HCT116 (cell line): ENCODE data around the gene CCDC116.

Experiments used
- CEBPB ChIP-seq: IDR thresholded peaks from 2 replicates; pipeline ENCODE4 v1.6.1; 2012; ENCODE audit warnings: low read depth
- CTCF ChIP-seq, 3 experiments: fragments of 200-600 bp in 1 of 3; sonication (generic) in 1 of 3; IDR thresholded peaks in 2 of 3; conservative IDR thresholded peaks in 1 of 3; 2 replicates each; pipeline ENCODE4 v1.5.1; 2012 to 2017; ENCODE audit warnings: low read depth in 2 of 3, low read length in 2 of 3, antibody characterized with exemption in 1 of 3, borderline replicate concordance in 1 of 3, control low read depth in 1 of 3, mild to moderate bottlenecking in 1 of 3, mixed read lengths in 1 of 3, mixed run types in 1 of 3, moderate library complexity in 1 of 3; ENCODE audit not compliant: insufficient read depth in 1 of 3
- EGR1 ChIP-seq: IDR thresholded peaks from 2 replicates; pipeline ENCODE4 v1.6.1; 2012; ENCODE audit warnings: low read depth
- ELF1 ChIP-seq: IDR thresholded peaks from 2 replicates; pipeline ENCODE4 v1.6.1; 2012; ENCODE audit warnings: low read depth, borderline replicate concordance
- EZH2 ChIP-seq: fragments of 200-600 bp; sonication (generic); IDR thresholded peaks from 2 replicates; pipeline ENCODE4 v1.6.1; 2017; ENCODE audit warnings: antibody characterized with exemption, mixed run types
- EZH2phosphoT487 ChIP-seq: fragments of 200-600 bp; IDR thresholded peaks from 2 replicates; pipeline ENCODE4 v1.6.1; 2018; ENCODE audit warnings: antibody characterized with exemption, borderline replicate concordance
- POLR2A ChIP-seq: IDR thresholded peaks from 2 replicates; pipeline ENCODE4 v1.7.0; 2011; ENCODE audit warnings: borderline replicate concordance; ENCODE audit not compliant: insufficient read depth, insufficient read length; ENCODE audit errors: extremely low read depth
- REST ChIP-seq: IDR thresholded peaks from 2 replicates; pipeline ENCODE4 v1.6.1; 2012; ENCODE audit warnings: low read depth
- SRF ChIP-seq: IDR thresholded peaks from 2 replicates; pipeline ENCODE4 v1.6.1; 2012; ENCODE audit warnings: low read depth
- YY1 ChIP-seq: IDR thresholded peaks from 2 replicates; pipeline ENCODE4 v1.6.1; 2011; ENCODE audit warnings: low read length, low read depth, moderate library complexity, mild to moderate bottlenecking; ENCODE audit not compliant: insufficient replicate concordance; ENCODE audit errors: extremely low read depth

- no peak for TF ChIP-seq CTCF (IDR thresholded peaks at IDR 0.05 in 2 of 3, conservative IDR thresholded peaks at IDR 0.05 in 1 of 3; ENCODE audit: borderline replicate concordance in 1 of 3, insufficient read depth in 1 of 3, low read depth in 2 of 3, low read length in 2 of 3)
- TF ChIP-seq POLR2A, result no peak
- no peak for TF ChIP-seq EGR1
- TF ChIP-seq CEBPB, result no peak
- no peak for TF ChIP-seq SRF
- no peak for TF ChIP-seq REST
- no peak for TF ChIP-seq YY1
- no peak for TF ChIP-seq ELF1
- no peak for TF ChIP-seq EZH2phosphoT487
- no peak for TF ChIP-seq EZH2
These were observed 29.4 kb downstream of the CCDC116 start for GRCh38 chr22:21661991-21662390.
